ENCODE measurements around the gene TRIP13.

GRCh38 chr5:867300-867870 lies 25.3 kb upstream of the TRIP13 start:
- TF ChIP-seq ZNF274 (IDR thresholded peaks at IDR 0.05; ENCODE audit: low read depth, low read length): no peak
- TF ChIP-seq YY1 (IDR thresholded peaks at IDR 0.05; ENCODE audit: insufficient read depth, insufficient read length): no peak

Measured in NT2/D1 (cell line).